Endothelial cell of umbilical vein (primary cell): ENCODE data around the gene NPTN. TPM values are rescaled to one million over a fixed set of nuclear protein-coding genes. Genes with fewer than 3 reads are reported as not detected.

ENCODE experiments used
- BruUV-seq: library from RNA; stranded (reverse); fragments of 400-500 nt; replicated peaks from 2 replicates; lab custom pipeline; 2021; lab: Mats Ljungman, UMichigan
- CTCF ChIA-PET: fragments of 300-600, 350-600 bp; sonication (Branson Sonifier 250); formaldehyde crosslinking; loops from one replicate; lab custom pipeline; 2021; ENCODE audit warnings: antibody characterized with exemption, inconsistent platforms; lab: Charles Lee
- POLR2A ChIA-PET: fragments of 300-600, 350-600 bp; sonication (Branson Sonifier 250); formaldehyde crosslinking; loops from one replicate; lab custom pipeline; 2021; ENCODE audit warnings: antibody characterized with exemption, inconsistent platforms; lab: Charles Lee
- DNase-seq: peaks from one replicate; pipeline ENCODE4 v3.0.0-alpha.2; 2011; ENCODE audit warnings: low read depth, low spot score
- FAIRE-seq: peaks from 2 replicates; lab custom pipeline; 2011; peaks lifted over from hg19 to GRCh38; lab: Jason Lieb, UNC
- H2AFZ ChIP-seq: 2 replicates; pipeline ENCODE4 v1.6.0; 2012; ENCODE audit warnings: low read depth, low read length, control low read depth, inconsistent platforms
- H3K27ac ChIP-seq: 2 replicates; pipeline ENCODE4 v1.5.1; 2011; ENCODE audit warnings: low read depth, mild to moderate bottlenecking, control low read depth, low read length, moderate library complexity; ENCODE audit not compliant: insufficient read depth
- H3K27me3 ChIP-seq, 2 experiments: 2 replicates each; pipeline versions ENCODE4 v1.6.0 to v1.6.1; 2011; ENCODE audit warnings: low read length in 2 of 2, mixed read lengths in 1 of 2; ENCODE audit not compliant: control insufficient read depth in 2 of 2, insufficient read depth in 2 of 2
- H3K36me3 ChIP-seq, 2 experiments: 2 replicates in 1 of 2; 3 replicates in 1 of 2; pipeline ENCODE4 v1.5.1; 2011; ENCODE audit warnings: low read length in 2 of 2, mild to moderate bottlenecking in 1 of 2, moderate library complexity in 1 of 2; ENCODE audit not compliant: control insufficient read depth in 2 of 2, insufficient read depth in 2 of 2; ENCODE audit errors: extremely low read depth in 1 of 2
- H3K4me1 ChIP-seq: 3 replicates; pipeline ENCODE4 v1.5.1; 2011; ENCODE audit warnings: mild to moderate bottlenecking, low read length; ENCODE audit not compliant: control insufficient read depth, insufficient read depth; ENCODE audit errors: extremely low read depth
- H3K4me2 ChIP-seq: 2 replicates; pipeline ENCODE4 v1.6.1; 2011; ENCODE audit warnings: low read length, control low read depth, mixed read lengths; ENCODE audit not compliant: insufficient read depth
- H3K4me3 ChIP-seq, 3 experiments: fragments of 200-600 bp in 1 of 3; sonication (generic), shearing (Covaris generic) in 1 of 3; replicated peaks in 1 of 3; 2 replicates each; pipeline ENCODE4 v1.5.1; 2011 to 2016; ENCODE audit warnings: control low read depth in 3 of 3, low read length in 3 of 3, mild to moderate bottlenecking in 2 of 3, inconsistent platforms in 1 of 3, low read depth in 1 of 3, moderate library complexity in 1 of 3; ENCODE audit not compliant: insufficient read depth in 1 of 3
- H3K79me2 ChIP-seq: 2 replicates; pipeline ENCODE4 v1.6.0; 2012; ENCODE audit warnings: low read length, inconsistent platforms; ENCODE audit not compliant: control insufficient read depth, insufficient read depth
- H3K9ac ChIP-seq: replicated peaks from 2 replicates; pipeline ENCODE3; 2011; ENCODE audit warnings: low read length, control low read depth; ENCODE audit not compliant: insufficient read depth; ENCODE audit errors: extremely low read depth
- H3K9me1 ChIP-seq: replicated peaks from 3 replicates; pipeline ENCODE4 v1.6.0; 2011; ENCODE audit warnings: mild to moderate bottlenecking, low read length; ENCODE audit not compliant: control insufficient read depth, insufficient read depth; ENCODE audit errors: extremely low read depth
- H3K9me3 ChIP-seq: replicated peaks from 2 replicates; pipeline ENCODE4 v1.5.1; 2012; ENCODE audit warnings: low read length, inconsistent platforms; ENCODE audit not compliant: control insufficient read depth, insufficient read depth
- H4K20me1 ChIP-seq: replicated peaks from 2 replicates; pipeline ENCODE3; 2011; ENCODE audit warnings: mild to moderate bottlenecking, low read length; ENCODE audit not compliant: control insufficient read depth, insufficient read depth; ENCODE audit errors: extremely low read depth
- EZH2 ChIP-seq: IDR thresholded peaks from 2 replicates; pipeline ENCODE4 v1.6.1; 2012; ENCODE audit warnings: borderline replicate concordance, low read depth, mild to moderate bottlenecking, moderate library complexity, low read length, inconsistent platforms; ENCODE audit not compliant: severe bottlenecking
- FOS ChIP-seq: IDR thresholded peaks from 2 replicates; pipeline ENCODE4 v1.6.1; 2011; ENCODE audit warnings: mild to moderate bottlenecking, low read length, moderate library complexity, borderline replicate concordance; ENCODE audit not compliant: insufficient read depth
- GATA2 ChIP-seq: IDR thresholded peaks from 2 replicates; pipeline ENCODE4 v1.7.0; 2011; ENCODE audit warnings: low read depth, mild to moderate bottlenecking, moderate library complexity, mixed read lengths, low read length; ENCODE audit not compliant: insufficient read length, insufficient read depth
- JUN ChIP-seq: IDR thresholded peaks from 2 replicates; pipeline ENCODE4 v1.6.1; 2011; ENCODE audit warnings: borderline replicate concordance, low read depth; ENCODE audit not compliant: insufficient read length, insufficient read depth
- MAX ChIP-seq: IDR thresholded peaks from 2 replicates; pipeline ENCODE4 v1.6.1; 2011; ENCODE audit not compliant: insufficient read depth, insufficient read length
- MYC ChIP-seq: IDR thresholded peaks from one replicate; pipeline ENCODE4 v1.6.1; 2011; ENCODE audit warnings: mild to moderate bottlenecking, low read depth, low read length
- POLR2A ChIP-seq: IDR thresholded peaks from 2 replicates; pipeline ENCODE4 v1.6.1; 2012; ENCODE audit warnings: low read depth, mild to moderate bottlenecking, control low read depth, low read length
- POLR2AphosphoS5 ChIP-seq: IDR thresholded peaks from 2 replicates; pipeline ENCODE4 v1.6.1; 2012; ENCODE audit warnings: low read depth, mild to moderate bottlenecking, control low read depth, low read length, moderate library complexity; ENCODE audit not compliant: insufficient read depth
- dilution Hi-C: fragments of 300-500 bp; cut with MboI; formaldehyde crosslinking; loops from one replicate; pipeline ENCODE4 v1.15.0; 2019; ENCODE audit warnings: low sequenced_read_pairs; ENCODE audit not compliant: extremely low pct_ligation_motif_present
- intact Hi-C: fragments of 100-400 bp; cut with micrococcal nuclease; formaldehyde crosslinking; loops from one replicate; pipeline ENCODE4 v1.10.0; 2022
- polyA plus RNA-seq, 4 experiments: library from polyadenylated mRNA; depleted of rRNA in 3 of 4; stranded (reverse) in 3 of 4; unstranded in 1 of 4; fragments of >200 nt; gene quantifications; 2 replicates each; pipeline versions ENCODE4 v1.2.1 to v1.2.3, GENCODE V29; 2011 to 2012; ENCODE audit warnings: missing spikeins in 1 of 4
- total RNA-seq: library from RNA; stranded (reverse); gene quantifications from 2 replicates; pipeline ENCODE4 v1.2.3, GENCODE V29; 2021
- TF ChIP-seq, protein P1 (sequence below), 2 donors: IDR thresholded peaks; 1 replicate in 1 of 2; 2 replicates in 1 of 2; pipeline ENCODE4 v1.5.1; 2011; ENCODE audit warnings: low read length in 2 of 2, mild to moderate bottlenecking in 2 of 2, moderate library complexity in 2 of 2, control low read depth in 1 of 2, inconsistent platforms in 1 of 2, low read depth in 1 of 2; ENCODE audit not compliant: insufficient read depth in 1 of 2; ENCODE audit errors: extremely low read depth in 1 of 2

NPTN gene
- total and polyA plus RNA-seq, 2 donors (not counting 3 experiments of a cell fraction or from before 2014, with no cell fraction given): 77.4 to 81.3 TPM

- H3K4me2 ChIP-seq: no peak overlapping the region
- H3K4me1 ChIP-seq: peaks cover 13% of the 10 kb centered on the region
- FAIRE-seq: no peak
- no peaks in the 10 kb centered on the region for H3K27me3 ChIP-seq
- H3K36me3 ChIP-seq: peaks cover 12 to 27% of the 10 kb centered on the region in 2 experiments
- peak overlapping the region; percentile 34 for H3K27ac ChIP-seq
- no peaks in the 10 kb centered on the region for H3K9me3 ChIP-seq
- no peaks in the 10 kb centered on the region for H3K9me1 ChIP-seq
- H4K20me1 ChIP-seq: no peaks in the 10 kb centered on the region
- no peak overlapping the region for H3K9ac ChIP-seq
- ChIA-PET POLR2A (no interaction called here), CTCF (interaction anchor here (0.7 to 2.4 kb wide), 4 partner anchors 13 to 64 kb away, joined by 3 to 13 read pairs (median 6); partner anchors contain the start of gene NPTN)
- no peak overlapping the region for H3K4me3 ChIP-seq
- H2AFZ ChIP-seq: no peak overlapping the region
- no peak for DNase-seq
- BruUV-seq: no TSS peak
- dilution Hi-C loops: no loop called here
- intact Hi-C loops: no loop called here
- TF ChIP-seq FOS (no peak), MAX (no peak), POLR2AphosphoS5 (no peak), EZH2 (no peak)
- no peaks in the 10 kb centered on the region for H3K79me2 ChIP-seq
These were observed 60.2 kb downstream of the NPTN start for GRCh38 chr15:73573037-73573436.

DNA sequence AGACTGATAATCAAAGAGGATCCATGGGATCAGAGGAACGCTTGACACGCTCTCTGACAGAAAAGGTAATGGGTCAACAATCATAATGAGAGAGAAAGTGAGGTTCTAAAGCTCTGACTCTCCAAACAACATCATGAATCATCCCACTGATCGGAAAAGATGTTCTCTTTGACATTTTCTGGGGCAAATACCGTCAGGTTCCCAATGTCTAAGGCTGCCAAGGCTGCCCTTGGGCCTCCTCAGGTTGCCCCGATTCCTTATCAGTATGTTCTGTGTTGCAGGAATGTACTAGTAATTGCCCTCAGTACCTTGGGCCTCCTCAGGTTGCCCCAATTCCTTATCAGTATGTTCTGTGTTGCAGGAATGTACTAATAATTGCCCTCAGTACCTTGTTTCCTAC lies 60.9 kb downstream of the NPTN start:
- ChIA-PET POLR2A (no interaction called here), CTCF (interaction anchor here (1.3 to 4.1 kb wide), 3 partner anchors 12 to 63 kb away, joined by 3 to 27 read pairs (median 5); partner anchors contain the start of gene NPTN)
- no peaks in the 10 kb centered on the region for H3K79me2 ChIP-seq
- intact Hi-C loops (no loop called here), dilution Hi-C loops (no loop called here)
- DNase-seq (no peak), FAIRE-seq (no peak)
- no TSS peak for BruUV-seq
- H3K4me2 ChIP-seq: no peak overlapping the region
- no peaks in the 10 kb centered on the region for H3K9me1 ChIP-seq
- no peak overlapping the region for H3K9ac ChIP-seq
- peaks cover 13% of the 10 kb centered on the region for H3K4me1 ChIP-seq
- no peak overlapping the region for H3K4me3 ChIP-seq
- no peaks in the 10 kb centered on the region for H3K27me3 ChIP-seq
- H2AFZ ChIP-seq: no peak overlapping the region
- no peaks in the 10 kb centered on the region for H4K20me1 ChIP-seq
- TF ChIP-seq GATA2: no peak
- TF ChIP-seq FOS: no peak
- TF ChIP-seq MAX: no peak
- TF ChIP-seq JUN: no peak
- no peak for TF ChIP-seq POLR2AphosphoS5
- TF ChIP-seq POLR2A: no peak
- no peak for TF ChIP-seq EZH2
- no peak for TF ChIP-seq MYC
- TF ChIP-seq, protein P1, sequence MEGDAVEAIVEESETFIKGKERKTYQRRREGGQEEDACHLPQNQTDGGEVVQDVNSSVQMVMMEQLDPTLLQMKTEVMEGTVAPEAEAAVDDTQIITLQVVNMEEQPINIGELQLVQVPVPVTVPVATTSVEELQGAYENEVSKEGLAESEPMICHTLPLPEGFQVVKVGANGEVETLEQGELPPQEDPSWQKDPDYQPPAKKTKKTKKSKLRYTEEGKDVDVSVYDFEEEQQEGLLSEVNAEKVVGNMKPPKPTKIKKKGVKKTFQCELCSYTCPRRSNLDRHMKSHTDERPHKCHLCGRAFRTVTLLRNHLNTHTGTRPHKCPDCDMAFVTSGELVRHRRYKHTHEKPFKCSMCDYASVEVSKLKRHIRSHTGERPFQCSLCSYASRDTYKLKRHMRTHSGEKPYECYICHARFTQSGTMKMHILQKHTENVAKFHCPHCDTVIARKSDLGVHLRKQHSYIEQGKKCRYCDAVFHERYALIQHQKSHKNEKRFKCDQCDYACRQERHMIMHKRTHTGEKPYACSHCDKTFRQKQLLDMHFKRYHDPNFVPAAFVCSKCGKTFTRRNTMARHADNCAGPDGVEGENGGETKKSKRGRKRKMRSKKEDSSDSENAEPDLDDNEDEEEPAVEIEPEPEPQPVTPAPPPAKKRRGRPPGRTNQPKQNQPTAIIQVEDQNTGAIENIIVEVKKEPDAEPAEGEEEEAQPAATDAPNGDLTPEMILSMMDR (IDR thresholded peaks at IDR 0.05; ENCODE audit: extremely low read depth in 1 of 2, insufficient read depth in 1 of 2, low read depth in 1 of 2, low read length in 2 of 2): no peak
- peaks cover 12 to 30% of the 10 kb centered on the region in 2 experiments for H3K36me3 ChIP-seq
- H3K9me3 ChIP-seq: no peaks in the 10 kb centered on the region
- H3K27ac ChIP-seq: no peak overlapping the region
